ENCODE data around the gene PTPN21. TPM values are rescaled to one million over a fixed set of nuclear protein-coding genes. Genes with fewer than 3 reads are reported as not detected.
"Not testable (repeated sequence)": the region's sequence is repeated elsewhere in the genome, so short reads cannot be mapped to it uniquely, and the experiment has no call there.

PTPN21 gene
- polyA plus RNA-seq, 4 donors: 33.9 to 38.9 (median 36.7) TPM

DNA sequence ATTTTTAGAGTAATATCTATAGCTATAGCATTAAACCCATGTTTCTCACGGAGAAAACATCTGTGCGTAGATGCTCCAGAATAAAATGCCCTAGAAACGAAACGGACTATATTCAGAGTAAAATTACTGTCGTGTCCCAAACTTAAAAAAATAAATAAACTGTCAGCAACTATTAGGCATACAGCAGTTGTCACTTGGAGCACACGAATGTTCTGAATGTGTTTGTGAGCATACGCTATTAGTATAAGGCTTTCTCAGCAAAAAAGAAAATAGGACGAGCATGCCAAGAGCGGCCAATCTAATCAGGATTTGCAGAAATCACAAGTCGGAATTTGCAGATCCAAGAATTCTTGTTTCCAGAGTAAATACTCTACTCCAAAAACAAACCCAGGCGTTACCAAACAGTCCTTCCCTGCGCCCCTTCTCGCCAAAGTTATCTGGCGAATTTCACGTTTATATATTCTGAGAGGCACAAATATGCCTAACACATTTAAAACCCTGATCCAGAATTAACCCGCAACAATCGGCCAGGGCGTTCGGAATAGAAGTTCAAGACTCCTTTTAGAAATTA is 836 bp downstream of the PTPN21 start:
- no peak for DNase-seq (ENCODE audit: low read depth in 4 of 4, low spot score in 3 of 4)

DNA sequence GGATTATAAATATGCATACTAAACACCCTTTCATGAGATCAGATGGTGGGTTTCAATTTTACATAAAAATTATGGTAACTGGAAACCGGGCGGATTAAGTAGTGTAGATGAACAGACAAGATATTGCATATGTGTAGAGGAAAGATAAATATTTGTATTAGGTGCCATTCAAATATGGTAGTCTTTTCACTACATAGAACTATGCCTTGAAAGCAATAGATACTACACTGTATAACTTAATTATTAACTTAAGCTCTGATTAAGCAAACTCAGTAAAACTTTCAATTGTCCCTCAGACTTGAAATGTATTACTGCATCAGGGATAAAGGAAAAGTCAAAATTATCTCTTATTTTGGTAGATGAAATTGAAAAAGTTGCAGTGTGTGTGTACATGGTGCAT is 1.9 kb downstream of the PTPN21 start:
- no peak for DNase-seq (ENCODE audit: low read depth in 4 of 4, low spot score in 3 of 4)

DNA sequence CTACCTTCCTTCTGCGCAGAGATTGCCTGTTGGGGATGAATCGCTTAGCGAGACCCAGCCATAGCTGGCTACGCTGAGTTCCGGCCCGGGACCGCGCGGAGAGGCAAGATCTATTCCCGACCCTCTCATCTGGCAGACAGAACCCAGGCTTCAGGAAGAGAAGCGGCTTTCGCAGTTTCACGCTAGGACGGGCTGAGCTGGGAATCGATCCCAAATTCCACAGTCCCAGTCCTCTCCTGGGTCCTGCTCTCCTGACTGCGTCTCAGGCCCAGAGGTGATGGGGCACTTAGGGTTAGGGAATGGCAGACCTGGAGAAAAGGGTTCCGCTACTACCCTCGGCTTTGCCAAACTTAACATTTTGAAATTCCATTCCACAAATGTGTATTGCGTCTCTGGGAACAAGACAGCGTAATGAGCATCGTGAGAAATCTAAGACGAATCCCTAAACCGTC is 2.8 kb downstream of the PTPN21 start:
- no peak for DNase-seq (ENCODE audit: low read depth in 4 of 4, low spot score in 3 of 4)

DNA sequence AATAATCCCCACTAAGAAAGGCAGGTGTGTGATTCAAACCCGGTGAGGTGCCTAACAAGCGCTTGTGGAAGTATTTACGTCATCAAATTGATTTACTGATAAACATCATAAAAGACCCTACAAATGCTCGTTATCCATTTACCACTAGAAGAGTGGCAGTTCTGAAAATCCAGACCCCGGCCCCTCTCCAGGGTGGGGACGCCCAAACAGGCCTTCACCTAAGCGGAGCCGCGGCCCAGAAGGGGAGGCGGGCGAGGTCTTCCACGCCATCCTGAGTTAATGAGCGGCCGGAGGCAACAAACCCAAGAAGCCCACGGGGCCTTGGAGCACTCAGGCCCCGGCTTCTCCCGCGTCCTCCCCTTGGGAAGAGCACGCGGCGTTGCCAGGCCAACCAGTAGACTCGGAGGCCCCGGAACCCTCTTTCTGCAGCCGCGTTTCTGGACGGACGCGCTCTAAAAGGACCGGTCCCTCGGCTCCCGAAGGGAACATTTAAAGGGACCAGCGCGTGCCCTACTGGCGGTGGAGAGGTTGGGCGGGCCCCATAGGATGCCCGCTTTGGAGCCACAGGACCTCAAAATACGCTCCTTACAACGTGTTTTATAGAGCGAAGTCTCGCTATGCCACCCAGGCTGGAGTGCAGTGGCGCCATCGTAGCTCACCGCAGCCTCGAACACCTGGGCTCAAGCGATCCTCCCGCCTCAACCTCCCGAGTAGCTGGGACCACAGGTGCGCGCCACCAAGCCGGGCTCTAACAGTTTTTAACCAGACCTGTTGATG is 3.5 kb downstream of the PTPN21 start:
- peak in 3 of 4 donors; percentile 74 to 77 (median 74) for DNase-seq (ENCODE audit: low read depth in 4 of 4, low spot score in 3 of 4)

DNA sequence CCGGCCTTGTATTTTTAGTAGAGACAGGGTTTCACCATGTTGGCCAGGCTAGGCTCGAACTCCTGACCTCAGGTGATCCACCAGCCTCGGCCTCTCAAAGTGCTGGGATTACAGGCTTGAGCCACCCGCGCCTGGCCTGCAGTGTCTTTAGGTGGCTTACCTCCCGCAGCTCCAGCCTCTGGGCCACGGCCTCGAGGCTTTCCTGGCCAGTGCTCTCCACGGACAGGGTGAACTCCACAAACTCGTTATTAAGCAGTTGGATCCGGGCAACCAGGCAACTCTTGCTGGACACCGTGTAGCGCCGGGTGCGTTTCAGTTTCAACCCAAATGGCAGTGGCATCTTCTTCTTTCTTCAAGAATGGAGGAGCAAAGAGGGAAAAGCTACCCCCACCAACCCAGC is 4.7 kb downstream of the PTPN21 start:
- DNase-seq (ENCODE audit: low read depth in 4 of 4, low spot score in 3 of 4): no peak

DNA sequence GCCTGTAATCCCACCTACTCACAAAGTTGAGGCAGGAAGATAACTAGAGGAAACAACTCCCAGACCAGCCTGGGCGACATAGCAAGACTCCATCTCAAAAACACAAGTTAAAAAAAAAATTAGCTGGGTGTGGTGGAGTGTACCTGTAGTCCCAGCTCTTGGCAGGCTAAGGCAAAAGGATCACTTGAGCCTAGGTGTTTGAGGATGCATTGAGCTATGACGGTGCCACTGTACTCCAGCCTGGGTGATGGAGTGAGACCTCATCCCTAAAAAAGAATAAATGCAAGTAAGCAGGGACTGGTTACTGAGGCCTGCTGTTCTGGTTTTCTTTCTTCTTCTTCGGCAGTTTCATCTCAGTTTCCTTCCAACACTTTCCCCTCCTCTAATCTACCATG is 7.4 kb downstream of the PTPN21 start:
- DNase-seq (ENCODE audit: low read depth in 4 of 4, low spot score in 3 of 4): no peak

DNA sequence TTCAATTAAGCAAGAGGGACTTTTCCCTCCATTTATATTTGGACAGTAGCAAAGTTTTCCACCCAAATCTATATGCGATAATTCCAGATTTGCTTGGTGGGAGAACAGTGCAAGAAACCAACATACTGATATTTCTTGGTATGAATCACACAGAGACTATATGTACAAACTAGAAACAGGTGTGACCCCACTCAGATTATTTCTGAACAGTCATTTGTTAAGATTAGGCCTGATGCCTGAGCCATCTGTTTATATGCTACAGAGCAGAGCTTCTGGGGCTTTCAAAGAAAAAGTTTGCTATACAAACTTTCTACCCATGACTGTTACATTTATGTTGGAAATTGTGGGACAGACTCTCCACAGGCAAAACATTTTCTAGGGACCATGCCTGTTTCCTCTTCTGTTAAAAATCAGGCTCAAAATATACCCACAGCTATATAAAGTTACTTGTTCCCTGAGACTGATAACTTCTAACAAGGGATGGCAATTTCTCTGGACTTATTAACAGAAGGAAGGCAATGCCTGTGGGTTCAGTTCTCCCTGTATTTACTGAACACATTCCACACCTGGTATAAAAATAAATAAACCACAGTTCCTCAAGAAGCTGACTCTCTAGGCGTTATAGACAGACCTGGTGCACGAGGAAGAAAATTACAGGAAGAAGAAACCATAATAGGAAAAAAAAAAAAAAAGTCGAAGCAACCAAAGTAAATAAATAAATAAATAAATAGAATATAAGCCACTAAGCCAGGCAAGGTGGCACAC is 8.0 kb downstream of the PTPN21 start:
- DNase-seq (ENCODE audit: low read depth in 4 of 4, low spot score in 3 of 4): no peak

DNA sequence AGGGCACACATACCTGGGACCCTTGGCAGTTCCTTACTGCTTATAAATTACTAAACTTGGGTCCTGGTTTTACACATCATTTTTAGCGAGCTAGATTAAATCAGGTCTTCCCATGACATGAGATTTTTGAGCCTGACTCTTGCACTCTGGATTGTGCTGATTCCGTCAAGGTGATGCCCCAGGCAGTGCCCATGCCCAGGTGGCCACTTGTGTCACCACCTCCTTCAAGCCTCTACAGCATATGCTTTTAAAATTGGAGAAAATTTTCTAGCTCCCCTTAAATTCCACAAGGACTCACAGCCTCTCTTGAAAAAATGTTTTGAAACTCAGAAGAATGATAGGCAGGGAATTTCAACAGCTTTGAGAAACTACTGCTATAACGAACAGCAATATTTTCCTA is 9.6 kb downstream of the PTPN21 start:
- DNase-seq (ENCODE audit: low read depth in 4 of 4, low spot score in 3 of 4): no peak

DNA sequence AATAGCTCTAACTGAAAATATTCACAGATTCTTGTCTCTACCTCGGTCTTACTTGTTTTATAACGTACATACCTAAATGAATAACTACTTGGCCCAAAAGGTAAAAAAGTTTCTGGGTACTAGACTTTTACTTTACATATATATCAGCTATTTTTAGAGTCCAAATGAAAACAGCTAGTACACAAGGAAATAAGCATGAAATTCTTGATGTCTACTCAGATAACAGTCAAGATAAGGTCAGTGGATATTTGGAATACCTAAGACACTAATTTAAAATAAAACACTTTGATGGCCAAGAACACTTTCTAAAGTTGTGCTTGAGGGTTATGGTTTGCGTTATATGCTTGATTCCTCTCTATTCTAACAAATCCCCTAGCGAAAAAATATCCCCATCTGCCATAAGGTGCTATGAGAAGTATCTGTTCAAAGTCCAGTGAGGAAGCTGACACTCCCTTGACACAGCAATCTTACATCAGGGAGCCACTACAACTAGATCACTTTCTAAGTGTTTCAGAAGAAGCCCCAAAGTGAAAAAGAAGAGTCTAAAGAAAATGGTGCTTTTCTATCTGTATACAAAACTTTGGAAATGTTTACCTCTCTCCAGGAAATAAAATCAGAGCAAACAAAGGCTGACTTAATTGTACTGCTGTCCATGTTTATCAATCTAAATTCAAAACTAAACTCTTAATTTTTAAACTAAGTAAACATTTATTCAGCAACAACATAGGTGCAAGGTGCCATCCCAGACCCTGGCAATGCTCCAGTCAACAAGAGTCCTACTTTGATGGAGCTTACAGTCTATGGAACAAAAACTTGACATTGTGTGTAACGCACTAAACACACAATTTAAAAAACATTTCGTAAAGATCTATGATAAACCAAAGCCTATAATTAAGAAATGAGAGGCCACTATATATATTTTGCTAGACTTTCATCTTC is 11.7 kb downstream of the PTPN21 start:
- DNase-seq (ENCODE audit: low read depth in 4 of 4, low spot score in 3 of 4): no peak

DNA sequence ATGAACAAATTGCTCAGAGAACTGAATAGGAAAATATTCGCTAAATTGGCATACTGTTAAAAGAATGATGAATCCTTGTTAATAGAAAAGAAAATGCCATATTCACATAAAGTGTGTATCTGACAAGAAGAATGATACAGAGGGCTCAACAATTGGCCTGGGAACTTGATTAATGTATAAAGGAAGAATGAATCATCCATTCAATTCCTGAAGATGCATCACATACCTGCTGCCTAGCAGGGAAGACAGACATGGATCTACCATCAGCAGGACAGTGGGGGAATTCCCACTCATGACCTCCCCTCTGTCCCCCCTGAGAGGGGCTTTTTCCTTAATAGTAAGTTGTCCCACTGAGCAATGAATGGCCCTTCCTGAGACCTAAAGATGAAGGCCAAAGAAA is 13.5 kb downstream of the PTPN21 start:
- no peak for DNase-seq (ENCODE audit: low read depth in 4 of 4, low spot score in 3 of 4)

DNA sequence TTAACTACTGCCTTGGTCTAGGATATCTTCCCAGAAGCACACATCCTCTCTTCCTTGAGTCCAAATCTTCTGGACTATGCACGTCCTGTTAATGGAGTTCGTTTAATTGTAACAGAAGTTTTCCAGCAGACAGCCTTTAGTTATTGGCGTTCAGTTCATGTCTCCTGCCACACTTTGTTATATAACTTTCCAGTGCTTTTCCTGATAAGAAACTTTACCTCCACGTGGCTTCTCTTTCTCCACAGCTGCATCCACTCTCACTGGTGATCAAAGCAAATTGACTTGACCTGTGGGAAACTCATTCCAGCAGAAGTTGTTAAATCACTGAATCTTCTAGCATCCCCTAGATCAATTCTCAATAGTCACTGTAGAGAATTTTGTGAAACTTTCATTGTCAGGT is 19.0 kb downstream of the PTPN21 start:
- no peak for DNase-seq (ENCODE audit: low read depth in 4 of 4, low spot score in 3 of 4)

DNA sequence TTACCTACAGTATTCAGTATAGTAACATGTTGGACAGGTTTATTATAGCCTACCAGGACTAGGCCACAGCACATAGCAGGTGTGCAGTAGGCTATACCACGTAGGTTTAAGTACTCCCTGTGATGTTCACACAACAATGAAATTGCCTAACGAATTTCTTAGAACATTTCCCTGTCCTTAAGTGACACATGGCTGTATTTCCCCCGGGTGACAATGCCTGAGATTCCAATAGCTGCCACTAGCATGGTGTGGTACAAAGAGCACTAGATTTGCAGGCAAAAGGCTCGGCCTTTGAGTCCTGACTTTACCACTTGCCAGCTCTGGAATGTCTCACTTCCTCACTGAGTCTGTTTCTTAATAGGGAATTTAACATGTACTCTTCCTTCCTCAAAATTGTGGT is 19.7 kb downstream of the PTPN21 start:
- no peak for DNase-seq (ENCODE audit: low read depth in 4 of 4, low spot score in 3 of 4)

DNA sequence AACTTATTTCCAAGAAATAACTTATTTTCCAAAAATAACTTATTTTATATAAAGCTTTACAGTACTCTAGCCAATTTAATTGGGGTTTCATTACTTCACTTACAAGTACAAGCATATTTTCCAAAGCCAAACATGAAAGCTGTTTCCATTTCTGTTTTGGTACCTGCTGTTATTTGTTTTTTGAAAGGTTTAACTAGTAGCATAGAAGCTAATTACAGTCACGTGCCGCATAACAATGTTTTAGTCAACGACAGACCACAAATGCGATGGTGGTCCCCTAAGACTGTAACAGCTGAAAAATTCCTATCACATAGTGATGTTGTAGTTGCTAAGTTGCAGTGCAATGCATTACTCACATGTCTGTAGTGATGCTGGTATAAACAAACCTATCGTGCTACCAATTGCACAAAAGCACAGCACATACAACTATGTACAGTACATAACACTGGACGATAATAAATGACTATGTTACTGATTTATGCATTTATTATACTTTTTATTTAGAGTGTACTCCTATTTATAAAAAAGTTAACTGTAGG is 21.7 kb downstream of the PTPN21 start:
- DNase-seq (ENCODE audit: low read depth in 4 of 4, low spot score in 3 of 4): no peak

DNA sequence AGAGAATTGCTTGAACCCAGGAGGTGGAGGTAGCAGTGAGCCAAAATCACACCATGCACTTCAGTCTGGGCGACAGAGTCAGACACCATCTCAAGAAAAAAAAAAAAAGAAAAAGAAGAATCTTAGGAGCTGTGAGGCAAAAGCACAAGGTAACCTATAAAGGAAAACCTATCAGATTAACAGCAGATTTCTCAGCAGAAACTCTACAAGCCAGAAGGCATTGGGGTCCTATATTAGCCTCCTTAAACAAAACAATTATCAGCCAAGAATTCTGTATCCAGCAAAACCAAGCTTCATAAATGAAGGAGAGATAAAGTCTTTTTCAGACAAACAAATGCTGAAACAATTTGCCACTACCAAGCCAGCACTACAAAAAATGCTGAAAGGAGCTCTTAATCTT is 24.9 kb downstream of the PTPN21 start:
- not testable (repeated sequence) for DNase-seq (ENCODE audit: low read depth in 4 of 4, low spot score in 3 of 4)

DNA sequence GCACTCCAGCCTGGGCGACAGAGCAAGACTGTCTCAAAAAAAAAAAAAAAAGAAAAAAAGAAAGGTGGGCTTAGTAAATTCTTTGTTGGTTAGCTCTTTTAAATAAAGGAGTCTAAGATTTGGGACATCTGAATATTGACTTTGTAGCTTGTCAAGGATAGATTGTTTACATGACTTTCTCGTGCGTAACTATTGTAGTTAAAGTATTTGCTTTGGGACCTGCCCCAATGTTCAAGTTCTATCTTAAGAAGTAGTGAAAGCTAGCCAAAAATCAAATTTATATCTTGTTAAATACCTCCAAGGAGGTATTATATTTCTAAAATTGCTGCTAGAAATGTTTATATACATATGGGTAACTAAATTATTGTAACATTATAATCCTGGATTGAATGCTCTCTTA is 32.4 kb downstream of the PTPN21 start:
- DNase-seq (ENCODE audit: low read depth in 4 of 4, low spot score in 3 of 4): no peak

DNA sequence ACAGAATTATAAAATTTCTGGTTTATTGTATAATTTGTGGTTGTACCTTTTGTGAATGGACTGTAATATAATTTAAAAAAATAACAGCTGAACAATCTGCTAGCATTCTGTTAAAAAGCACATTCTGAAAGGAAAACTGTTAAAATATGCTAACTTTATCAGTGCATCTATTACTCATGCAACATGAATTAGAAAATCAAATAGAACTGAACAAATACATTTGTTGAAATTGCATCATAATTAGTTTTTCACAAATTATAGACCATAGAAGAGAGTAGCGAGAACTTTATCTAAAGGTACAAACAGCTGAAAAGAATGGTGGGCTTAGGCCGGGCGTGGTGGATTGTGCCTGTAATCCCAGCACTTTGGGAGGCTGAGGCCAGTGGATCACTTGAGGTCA is 33.0 kb downstream of the PTPN21 start:
- DNase-seq (ENCODE audit: low read depth in 4 of 4, low spot score in 3 of 4): no peak

DNA sequence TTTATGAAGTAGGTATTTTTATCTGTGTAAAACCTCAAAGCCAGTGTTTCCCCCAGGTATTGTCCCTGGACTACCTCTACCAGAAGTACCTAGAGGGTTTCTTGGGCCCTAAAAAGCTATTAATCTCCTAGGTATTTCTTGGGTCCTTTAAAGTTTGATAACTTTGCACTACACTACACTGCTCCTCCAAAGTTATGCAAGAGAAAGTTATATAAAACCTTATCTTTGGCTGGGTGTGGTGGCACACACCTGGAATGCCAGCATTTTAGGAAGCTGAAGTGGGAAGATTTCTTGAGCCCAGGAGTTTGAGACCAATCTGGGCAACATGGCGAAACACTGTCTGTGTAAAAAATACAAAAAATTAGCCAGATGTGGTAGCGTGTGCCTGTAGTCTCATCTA is 34.9 kb downstream of the PTPN21 start:
- no peak for DNase-seq (ENCODE audit: low read depth in 4 of 4, low spot score in 3 of 4)

DNA sequence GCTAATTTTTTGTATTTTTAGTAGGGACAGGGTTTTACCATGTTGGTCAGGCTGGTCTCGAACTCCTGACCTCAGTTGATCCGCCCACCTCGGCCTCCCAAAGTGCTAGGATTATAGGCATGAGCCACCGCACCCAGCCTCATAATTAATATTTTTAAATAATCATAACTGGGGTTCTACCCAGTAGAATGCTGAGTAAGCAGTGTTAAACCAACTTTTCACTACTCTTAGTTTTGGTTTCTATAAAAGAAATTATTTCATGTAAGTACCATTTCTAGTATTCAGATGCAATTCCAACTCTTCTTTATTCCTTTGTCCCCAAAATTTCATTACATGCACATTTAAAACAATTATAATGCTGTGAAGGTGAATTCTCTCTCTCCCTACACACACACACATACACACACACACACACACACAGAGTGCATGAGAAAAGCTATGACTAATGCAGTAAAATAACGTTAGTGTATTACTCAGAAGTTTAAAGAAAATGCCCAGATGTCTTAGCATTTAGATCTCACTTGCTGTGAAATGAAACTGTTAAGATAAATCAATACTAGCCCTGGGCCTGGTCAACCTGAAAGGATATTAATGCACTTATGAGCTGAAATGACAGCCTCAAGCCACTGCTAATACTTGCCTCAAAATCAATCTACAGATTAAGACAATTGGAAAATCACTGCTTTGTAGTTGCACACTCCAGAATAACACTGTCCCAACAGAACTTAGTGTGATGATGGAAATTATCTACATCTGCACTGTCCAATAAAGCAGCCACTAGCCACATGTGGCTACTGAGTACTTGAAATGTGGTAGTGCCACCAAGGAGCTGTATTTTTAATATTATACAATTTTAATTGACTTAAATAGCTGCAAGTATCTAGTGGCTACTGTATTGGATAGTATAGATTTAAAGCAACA is 36.0 kb downstream of the PTPN21 start:
- DNase-seq (ENCODE audit: low read depth in 4 of 4, low spot score in 3 of 4): no peak

DNA sequence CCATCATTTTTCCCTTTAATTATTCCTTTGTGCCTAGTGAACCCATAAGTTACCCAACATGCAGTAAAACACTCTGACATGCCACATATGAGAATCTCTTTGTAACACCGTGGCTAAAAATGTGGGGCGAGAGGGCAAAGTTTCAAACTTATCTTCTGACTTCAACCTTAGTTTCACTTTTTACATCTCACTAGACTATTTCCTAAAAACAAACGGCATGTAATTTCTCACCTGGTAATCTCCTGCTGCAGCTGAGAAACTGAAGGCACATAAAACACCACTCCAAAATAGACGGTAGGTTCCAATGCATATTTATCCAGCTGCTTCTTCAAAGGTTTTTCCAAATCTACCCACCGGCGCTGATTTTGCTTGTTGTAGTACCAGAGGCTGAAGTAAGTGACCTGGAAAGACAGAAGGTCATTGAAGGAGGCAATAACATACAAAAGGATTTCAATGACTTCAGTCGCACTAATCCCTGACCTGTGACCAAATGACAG is 37.9 kb downstream of the PTPN21 start:
- DNase-seq (ENCODE audit: low read depth in 4 of 4, low spot score in 3 of 4): peak in 1 of 4 donors; percentile 20

Measured in right renal pelvis (tissue), 4 donors.